ENCODE results near the gene MEST. TPM values are rescaled to one million over a fixed set of nuclear protein-coding genes. Genes with fewer than 3 reads are reported as not detected.
"Not testable (repeated sequence)": the region's sequence is repeated elsewhere in the genome, so short reads cannot be mapped to it uniquely, and the experiment has no call there.

Gene MEST
- total and polyA plus RNA-seq, 2 donors (not counting 3 experiments of a cell fraction or from before 2014, with no cell fraction given) = 46.7 to 52.6 TPM

DNA sequence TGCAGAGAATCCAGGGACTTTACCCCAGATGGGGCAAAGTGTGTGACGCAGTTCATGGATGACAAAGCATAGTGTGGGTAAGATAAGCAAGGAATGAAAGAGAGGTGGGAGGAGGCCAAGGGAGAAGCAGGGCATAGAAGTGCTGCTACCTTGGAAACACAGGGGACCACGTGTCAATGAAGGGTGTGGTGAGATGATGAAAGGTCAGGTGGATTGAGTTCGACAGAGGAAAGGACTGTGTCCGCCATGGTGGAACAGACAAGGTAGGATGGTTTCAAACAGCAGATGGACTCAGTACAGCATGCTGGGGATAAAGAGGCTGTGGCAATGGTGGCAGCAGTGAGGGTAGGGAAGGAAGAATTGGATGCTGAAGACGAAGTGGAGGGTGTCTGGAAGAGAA lies 32.7 kb downstream of the MEST start:
- H3K9ac ChIP-seq (replicated peaks; ENCODE audit: extremely low read depth, insufficient read depth, low read length) = no peak overlapping the region
- POLR2A ChIA-PET = no interaction called here
- BruUV-seq (replicated peaks) = no TSS peak
- H2AFZ ChIP-seq (ENCODE audit: low read depth, low read length) = no peak overlapping the region
- peaks cover 6% of the 10 kb centered on the region for H3K4me1 ChIP-seq (ENCODE audit: control insufficient read depth, extremely low read depth, insufficient read depth, low read length)
- H3K27ac ChIP-seq (ENCODE audit: insufficient read depth, low read depth, low read length) = no peak overlapping the region
- H3K36me3 ChIP-seq (ENCODE audit: control insufficient read depth in 2 of 2, extremely low read depth in 1 of 2, insufficient read depth in 2 of 2, low read length in 2 of 2) = no peaks in the 10 kb centered on the region
- H3K79me2 ChIP-seq (ENCODE audit: control insufficient read depth, insufficient read depth, low read length) = no peaks in the 10 kb centered on the region
- H3K4me3 ChIP-seq (replicated peaks in 1 of 3; ENCODE audit: insufficient read depth in 1 of 3, low read depth in 1 of 3, low read length in 3 of 3) = no peak overlapping the region
- no peak for TF ChIP-seq GATA2 (IDR thresholded peaks at IDR 0.05; ENCODE audit: insufficient read depth, insufficient read length, low read depth, low read length)
- no peak for TF ChIP-seq MYC (IDR thresholded peaks at IDR 0.05; ENCODE audit: low read depth, low read length)
- TF ChIP-seq, protein P1, sequence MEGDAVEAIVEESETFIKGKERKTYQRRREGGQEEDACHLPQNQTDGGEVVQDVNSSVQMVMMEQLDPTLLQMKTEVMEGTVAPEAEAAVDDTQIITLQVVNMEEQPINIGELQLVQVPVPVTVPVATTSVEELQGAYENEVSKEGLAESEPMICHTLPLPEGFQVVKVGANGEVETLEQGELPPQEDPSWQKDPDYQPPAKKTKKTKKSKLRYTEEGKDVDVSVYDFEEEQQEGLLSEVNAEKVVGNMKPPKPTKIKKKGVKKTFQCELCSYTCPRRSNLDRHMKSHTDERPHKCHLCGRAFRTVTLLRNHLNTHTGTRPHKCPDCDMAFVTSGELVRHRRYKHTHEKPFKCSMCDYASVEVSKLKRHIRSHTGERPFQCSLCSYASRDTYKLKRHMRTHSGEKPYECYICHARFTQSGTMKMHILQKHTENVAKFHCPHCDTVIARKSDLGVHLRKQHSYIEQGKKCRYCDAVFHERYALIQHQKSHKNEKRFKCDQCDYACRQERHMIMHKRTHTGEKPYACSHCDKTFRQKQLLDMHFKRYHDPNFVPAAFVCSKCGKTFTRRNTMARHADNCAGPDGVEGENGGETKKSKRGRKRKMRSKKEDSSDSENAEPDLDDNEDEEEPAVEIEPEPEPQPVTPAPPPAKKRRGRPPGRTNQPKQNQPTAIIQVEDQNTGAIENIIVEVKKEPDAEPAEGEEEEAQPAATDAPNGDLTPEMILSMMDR (IDR thresholded peaks at IDR 0.05; ENCODE audit: extremely low read depth in 1 of 2, insufficient read depth in 1 of 2, low read depth in 1 of 2, low read length in 2 of 2) = no peak
- H3K9me1 ChIP-seq (replicated peaks; ENCODE audit: control insufficient read depth, extremely low read depth, insufficient read depth, low read length) = no peaks in the 10 kb centered on the region
- CTCF ChIA-PET = no interaction called here
- H3K27me3 ChIP-seq (ENCODE audit: control insufficient read depth in 2 of 2, insufficient read depth in 2 of 2, low read length in 2 of 2) = no peaks in the 10 kb centered on the region
- no peak for FAIRE-seq
- no peak overlapping the region for H3K4me2 ChIP-seq (ENCODE audit: insufficient read depth, low read length)
- dilution Hi-C loops (cut with MboI; ENCODE audit: extremely low pct_ligation_motif_present, low sequenced_read_pairs) (no loop called here), intact Hi-C loops (cut with micrococcal nuclease) (no loop called here)
- no peak for DNase-seq (ENCODE audit: low read depth, low spot score)
- no peaks in the 10 kb centered on the region for H3K9me3 ChIP-seq (replicated peaks; ENCODE audit: control insufficient read depth, insufficient read depth, low read length)
- no peaks in the 10 kb centered on the region for H4K20me1 ChIP-seq (replicated peaks; ENCODE audit: control insufficient read depth, extremely low read depth, insufficient read depth, low read length)

DNA sequence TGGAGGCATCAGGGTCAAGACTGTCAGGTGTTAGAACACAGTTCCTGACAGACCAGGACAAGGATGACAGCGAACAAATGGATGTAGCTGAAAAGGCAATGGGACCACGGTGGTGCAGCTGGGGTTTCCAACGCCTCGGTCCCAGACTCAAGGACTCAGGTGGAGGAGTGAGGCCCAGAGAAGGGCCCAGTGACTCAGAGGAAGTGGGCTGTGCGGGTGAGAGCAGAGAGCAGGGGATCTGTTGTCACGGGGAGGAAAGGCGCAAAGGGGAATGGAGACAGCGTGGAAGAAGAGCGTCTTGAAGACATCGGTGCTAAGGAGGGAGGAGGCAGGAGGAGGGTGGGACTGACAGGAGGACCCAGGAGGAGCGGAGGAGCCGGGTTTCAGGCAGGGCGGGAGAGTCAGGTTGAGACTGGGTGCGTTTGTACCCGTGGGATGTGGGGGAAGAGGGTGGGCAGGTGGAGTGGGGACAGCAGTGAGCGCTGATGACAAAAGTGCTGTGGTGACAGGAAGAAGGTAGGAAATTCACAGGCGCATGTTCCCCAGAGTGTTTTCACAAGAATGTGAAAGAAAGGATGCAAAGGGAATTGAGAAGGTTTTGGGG lies 36.0 kb downstream of the MEST start:
- POLR2A ChIA-PET; dilution Hi-C loops (cut with MboI; ENCODE audit: extremely low pct_ligation_motif_present, low sequenced_read_pairs); BruUV-seq (replicated peaks): not testable (repeated sequence)

More for the DNA sequence above, 36.0 kb downstream of the MEST start:
- CTCF ChIA-PET; intact Hi-C loops (cut with micrococcal nuclease); H3K36me3 ChIP-seq (ENCODE audit: control insufficient read depth in 2 of 2, extremely low read depth in 1 of 2, insufficient read depth in 2 of 2, low read length in 2 of 2); H3K9me1 ChIP-seq (replicated peaks; ENCODE audit: control insufficient read depth, extremely low read depth, insufficient read depth, low read length); H3K4me2 ChIP-seq (ENCODE audit: insufficient read depth, low read length); DNase-seq (ENCODE audit: low read depth, low spot score); FAIRE-seq; H2AFZ ChIP-seq (ENCODE audit: low read depth, low read length); H3K79me2 ChIP-seq (ENCODE audit: control insufficient read depth, insufficient read depth, low read length); H3K27me3 ChIP-seq (ENCODE audit: control insufficient read depth in 2 of 2, insufficient read depth in 2 of 2, low read length in 2 of 2); H3K4me3 ChIP-seq (replicated peaks in 1 of 3; ENCODE audit: insufficient read depth in 1 of 3, low read depth in 1 of 3, low read length in 3 of 3); H3K9me3 ChIP-seq (replicated peaks; ENCODE audit: control insufficient read depth, insufficient read depth, low read length); H3K27ac ChIP-seq (ENCODE audit: insufficient read depth, low read depth, low read length); H3K9ac ChIP-seq (replicated peaks; ENCODE audit: extremely low read depth, insufficient read depth, low read length); H3K4me1 ChIP-seq (ENCODE audit: control insufficient read depth, extremely low read depth, insufficient read depth, low read length); H4K20me1 ChIP-seq (replicated peaks; ENCODE audit: control insufficient read depth, extremely low read depth, insufficient read depth, low read length): not testable (repeated sequence)
